Suppressor macrophage treated with lipopolysaccharide for 1 hour (primary cell): Measurements from ENCODE around the gene SLPI.

Experiments used
- DNase-seq, 3 donors: peaks; one replicate each; pipeline ENCODE4 v3.0.0-alpha.2; 2020 to 2022

SLPI gene

GRCh38 chr20:45211569-45212474 lies 42.5 kb downstream of the SLPI start:
- DNase-seq = no peak

GRCh38 chr20:45209924-45210323 lies 44.4 kb downstream of the SLPI start:
- DNase-seq = no peak

- DNase-seq = no peak
Measured at GRCh38 chr20:45206725-45207124, 47.6 kb downstream of the SLPI start, which contains the start of gene SEMG1. TSS of gene SEMG1 (plus strand) at chr20:45207033. CDS start at chr20:45207054, 21 bp downstream.
